Gastrocnemius medialis (tissue), 4 donors: ENCODE measurements around the gene LARP1B.

Experiments used
- POLR2A ChIP-seq, 2 donors: fragments of 450-650 bp; IDR thresholded peaks; one replicate each; pipeline ENCODE4 v1.6.1; 2017; ENCODE audit warnings: antibody characterized with exemption in 2 of 2, mild to moderate bottlenecking in 2 of 2, moderate library complexity in 2 of 2
- TF ChIP-seq, protein P1 (sequence below), 5 experiments: fragments of 450-650 bp in 3 of 5; fragments of 200-600 bp in 2 of 5; sonication (generic) in 2 of 5; IDR thresholded peaks in 4 of 5; conservative IDR thresholded peaks in 1 of 5; 1 replicate in 4 of 5; 2 replicates in 1 of 5; pipeline ENCODE4 v1.5.1; 2016 to 2019; ENCODE audit warnings: antibody characterized with exemption in 5 of 5, mild to moderate bottlenecking in 3 of 5, moderate library complexity in 3 of 5

DNA sequence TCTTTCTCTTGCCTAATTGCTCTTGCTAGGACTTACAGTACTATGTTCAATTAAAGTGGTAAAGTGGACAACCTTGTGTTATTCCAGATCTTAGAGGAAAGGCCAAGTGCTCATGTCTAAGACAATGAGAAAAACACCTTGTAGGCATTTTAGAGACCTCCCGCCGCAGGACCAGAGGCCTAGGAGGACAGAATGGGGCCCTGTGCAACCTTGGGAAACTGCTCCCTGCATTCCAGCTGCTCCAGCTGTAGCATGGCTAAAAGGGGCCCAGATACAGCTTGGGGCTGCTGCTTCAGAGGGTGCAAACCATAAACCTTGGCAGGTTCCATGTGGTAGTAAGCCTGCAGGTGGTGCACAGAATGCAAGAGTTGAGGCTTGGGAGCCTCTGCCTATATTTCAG lies 125.5 kb downstream of the LARP1B start:
- TF ChIP-seq POLR2A (IDR thresholded peaks at IDR 0.05), result no peak
- TF ChIP-seq, protein P1, sequence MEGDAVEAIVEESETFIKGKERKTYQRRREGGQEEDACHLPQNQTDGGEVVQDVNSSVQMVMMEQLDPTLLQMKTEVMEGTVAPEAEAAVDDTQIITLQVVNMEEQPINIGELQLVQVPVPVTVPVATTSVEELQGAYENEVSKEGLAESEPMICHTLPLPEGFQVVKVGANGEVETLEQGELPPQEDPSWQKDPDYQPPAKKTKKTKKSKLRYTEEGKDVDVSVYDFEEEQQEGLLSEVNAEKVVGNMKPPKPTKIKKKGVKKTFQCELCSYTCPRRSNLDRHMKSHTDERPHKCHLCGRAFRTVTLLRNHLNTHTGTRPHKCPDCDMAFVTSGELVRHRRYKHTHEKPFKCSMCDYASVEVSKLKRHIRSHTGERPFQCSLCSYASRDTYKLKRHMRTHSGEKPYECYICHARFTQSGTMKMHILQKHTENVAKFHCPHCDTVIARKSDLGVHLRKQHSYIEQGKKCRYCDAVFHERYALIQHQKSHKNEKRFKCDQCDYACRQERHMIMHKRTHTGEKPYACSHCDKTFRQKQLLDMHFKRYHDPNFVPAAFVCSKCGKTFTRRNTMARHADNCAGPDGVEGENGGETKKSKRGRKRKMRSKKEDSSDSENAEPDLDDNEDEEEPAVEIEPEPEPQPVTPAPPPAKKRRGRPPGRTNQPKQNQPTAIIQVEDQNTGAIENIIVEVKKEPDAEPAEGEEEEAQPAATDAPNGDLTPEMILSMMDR (IDR thresholded peaks at IDR 0.05 in 4 of 5, conservative IDR thresholded peaks at IDR 0.05 in 1 of 5), result no peak
